ENCODE measurements around the gene SGK1. TPM values are rescaled to one million over a fixed set of nuclear protein-coding genes. Genes with fewer than 3 reads are reported as not detected.
A peak's percentile ranks its signal among the peaks of the same experiment; 100 is the strongest.

The SGK1 gene
- total RNA-seq, 5 donors from 2014 or later (not counting 1 experiment from before 2014, with no cell fraction given), result 18.9 to 165 (median 37.1) TPM

- no peak overlapping the region for H3K4me3 ChIP-seq (ENCODE audit: control insufficient read depth in 1 of 2, extremely low read depth in 1 of 2, low read length in 1 of 2)
- no peak overlapping the region for H3K27ac Mint-ChIP-seq
- no peak overlapping the region for H3K27ac ChIP-seq (ENCODE audit: low read length)
- peaks cover 0 to 4% of the 10 kb centered on the region in 2 experiments for H3K4me1 ChIP-seq (ENCODE audit: control insufficient read depth in 1 of 2, extremely low read depth in 1 of 2, insufficient read depth in 2 of 2, low read length in 2 of 2)
- H3K9me3 ChIP-seq, result no peaks in the 10 kb centered on the region
- ChIA-PET POLR2A (interaction anchor here in 1 of 2 donors (0.5 kb wide), 1 partner anchor 75 kb away, joined by 3 read pairs; no protein-coding TSS in a partner anchor), CTCF (no interaction called here)
- ATAC-seq (replicated peaks in 1 of 4) (no peak), DNase-seq (no peak)
- no peaks in the 10 kb centered on the region for H3K36me3 ChIP-seq (ENCODE audit: control insufficient read depth in 2 of 2, extremely low read depth in 1 of 2, insufficient read depth in 1 of 2, low read length in 1 of 2)
- WGBS (ENCODE audit: insufficient coverage), result 100% methylated on average over 1 of the region's 7 CpGs
- peaks cover 1 to 3% of the 10 kb centered on the region in 2 donors for H3K27me3 Mint-ChIP-seq
- no peaks in the 10 kb centered on the region for H3K9me3 Mint-ChIP-seq
- no peak overlapping the region for H3K4me3 Mint-ChIP-seq
- H3K4me1 Mint-ChIP-seq, result peaks cover 5 to 23% (median 10%) of the 10 kb centered on the region in 3 donors
- H3K27me3 ChIP-seq (replicated peaks in 1 of 2; ENCODE audit: control insufficient read depth in 2 of 2, extremely low read depth in 1 of 2, insufficient read depth in 2 of 2, low read length in 1 of 2), result no peaks in the 10 kb centered on the region
- no peaks in the 10 kb centered on the region for H3K36me3 Mint-ChIP-seq
Observed at GRCh38 chr6:134312038-134312660, 5.8 kb downstream of the SGK1 start.

GRCh38 chr6:134310817-134311216 is 7.1 kb downstream of the SGK1 start:
- ATAC-seq (replicated peaks in 1 of 4), result no peak
- peaks cover 0 to 2% of the 10 kb centered on the region in 2 experiments for H3K4me1 ChIP-seq (ENCODE audit: control insufficient read depth in 1 of 2, extremely low read depth in 1 of 2, insufficient read depth in 2 of 2, low read length in 2 of 2)

GRCh38 chr6:134309983-134310605 is 7.8 kb downstream of the SGK1 start:
- H3K36me3 ChIP-seq (ENCODE audit: control insufficient read depth in 2 of 2, extremely low read depth in 1 of 2, insufficient read depth in 1 of 2, low read length in 1 of 2), result no peaks in the 10 kb centered on the region
- H3K27me3 Mint-ChIP-seq, result peaks cover 0 to 3% of the 10 kb centered on the region in 2 donors
- H3K36me3 Mint-ChIP-seq, result no peaks in the 10 kb centered on the region
- ChIA-PET CTCF (interaction anchor here in 1 of 2 donors (0.9 kb wide), 1 partner anchor 17 kb away, joined by 4 read pairs; no protein-coding TSS in a partner anchor), POLR2A (interaction anchor here in 1 of 2 donors (0.6 kb wide), 2 partner anchors 155 to 275 kb away, joined by 3 to 6 read pairs; no protein-coding TSS in a partner anchor)
- no peaks in the 10 kb centered on the region for H3K9me3 Mint-ChIP-seq
- no peaks in the 10 kb centered on the region for H3K9me3 ChIP-seq
- no peak overlapping the region for H3K27ac Mint-ChIP-seq
- H3K27me3 ChIP-seq (replicated peaks in 1 of 2; ENCODE audit: control insufficient read depth in 2 of 2, extremely low read depth in 1 of 2, insufficient read depth in 2 of 2, low read length in 1 of 2), result no peaks in the 10 kb centered on the region
- H3K27ac ChIP-seq (ENCODE audit: low read length), result no peak overlapping the region
- no peak for DNase-seq
- H3K4me3 ChIP-seq (ENCODE audit: control insufficient read depth in 1 of 2, extremely low read depth in 1 of 2, low read length in 1 of 2), result no peak overlapping the region
- no peak for ATAC-seq (replicated peaks in 1 of 4)
- H3K4me3 Mint-ChIP-seq, result no peak overlapping the region
- peaks cover 0 to 2% of the 10 kb centered on the region in 2 experiments for H3K4me1 ChIP-seq (ENCODE audit: control insufficient read depth in 1 of 2, extremely low read depth in 1 of 2, insufficient read depth in 2 of 2, low read length in 2 of 2)
- WGBS (ENCODE audit: insufficient coverage), result 88% methylated on average over 4 of the region's 5 CpGs
- peaks cover 0 to 18% (median 7%) of the 10 kb centered on the region in 3 donors for H3K4me1 Mint-ChIP-seq

More at GRCh38 chr6:134310817-134311216, 7.1 kb downstream of the SGK1 start:
- Mint-ChIP-seq H3K4me1 (peaks cover 0 to 16% (median 7%) of the 10 kb centered on the region in 3 donors), H3K27ac (no peak overlapping the region), H3K9me3 (no peaks in the 10 kb centered on the region), H3K27me3 (peaks cover 0 to 3% of the 10 kb centered on the region in 2 donors), H3K4me3 (no peak overlapping the region), H3K36me3 (no peaks in the 10 kb centered on the region)
- no CpG with 5 or more reads among the region's 2 CpGs for WGBS (ENCODE audit: insufficient coverage)
- H3K4me3 ChIP-seq (ENCODE audit: control insufficient read depth in 1 of 2, extremely low read depth in 1 of 2, low read length in 1 of 2), result no peak overlapping the region
- ChIA-PET POLR2A (no interaction called here), CTCF (no interaction called here)
- no peaks in the 10 kb centered on the region for H3K9me3 ChIP-seq
- DNase-seq, result no peak
- no peaks in the 10 kb centered on the region for H3K36me3 ChIP-seq (ENCODE audit: control insufficient read depth in 2 of 2, extremely low read depth in 1 of 2, insufficient read depth in 1 of 2, low read length in 1 of 2)
- H3K27ac ChIP-seq (ENCODE audit: low read length), result no peak overlapping the region
- no peaks in the 10 kb centered on the region for H3K27me3 ChIP-seq (replicated peaks in 1 of 2; ENCODE audit: control insufficient read depth in 2 of 2, extremely low read depth in 1 of 2, insufficient read depth in 2 of 2, low read length in 1 of 2)

- no peaks in the 10 kb centered on the region for H3K9me3 Mint-ChIP-seq
Observed at GRCh38 chr6:134309227-134309626, 8.7 kb downstream of the SGK1 start.

GRCh38 chr6:134308800-134309199 is 9.1 kb downstream of the SGK1 start:
- DNase-seq (no peak), ATAC-seq (replicated peaks in 1 of 4) (no peak)
- H3K4me3 ChIP-seq (ENCODE audit: control insufficient read depth in 1 of 2, extremely low read depth in 1 of 2, low read length in 1 of 2), result no peak overlapping the region
- no peaks in the 10 kb centered on the region for H3K9me3 Mint-ChIP-seq
- no peak overlapping the region for H3K27ac ChIP-seq (ENCODE audit: low read length)
- peaks cover 0 to 2% of the 10 kb centered on the region in 2 experiments for H3K4me1 ChIP-seq (ENCODE audit: control insufficient read depth in 1 of 2, extremely low read depth in 1 of 2, insufficient read depth in 2 of 2, low read length in 2 of 2)
- WGBS (ENCODE audit: insufficient coverage), result 100% methylated on average over 2 of the region's 9 CpGs
- peaks cover 0 to 22% (median 7%) of the 10 kb centered on the region in 3 donors for H3K4me1 Mint-ChIP-seq
- H3K4me3 Mint-ChIP-seq, result no peak overlapping the region
- H3K9me3 ChIP-seq, result no peaks in the 10 kb centered on the region
- H3K27ac Mint-ChIP-seq, result no peak overlapping the region
- no peaks in the 10 kb centered on the region for H3K36me3 ChIP-seq (ENCODE audit: control insufficient read depth in 2 of 2, extremely low read depth in 1 of 2, insufficient read depth in 1 of 2, low read length in 1 of 2)
- peaks cover 0 to 3% of the 10 kb centered on the region in 2 donors for H3K27me3 Mint-ChIP-seq
- no peaks in the 10 kb centered on the region for H3K36me3 Mint-ChIP-seq
- no peaks in the 10 kb centered on the region for H3K27me3 ChIP-seq (replicated peaks in 1 of 2; ENCODE audit: control insufficient read depth in 2 of 2, extremely low read depth in 1 of 2, insufficient read depth in 2 of 2, low read length in 1 of 2)
- CTCF ChIA-PET, result no interaction called here
- POLR2A ChIA-PET, result no interaction called here

More at GRCh38 chr6:134309227-134309626, 8.7 kb downstream of the SGK1 start:
- no peak overlapping the region for H3K27ac Mint-ChIP-seq
- POLR2A ChIA-PET, result interaction anchor here in 1 of 2 donors (0.6 kb wide), 1 partner anchor 274 kb away, joined by 3 read pairs; no protein-coding TSS in a partner anchor
- peaks cover 0 to 3% of the 10 kb centered on the region in 2 donors for H3K27me3 Mint-ChIP-seq
- peaks cover 0 to 2% of the 10 kb centered on the region in 2 experiments for H3K4me1 ChIP-seq (ENCODE audit: control insufficient read depth in 1 of 2, extremely low read depth in 1 of 2, insufficient read depth in 2 of 2, low read length in 2 of 2)
- no peaks in the 10 kb centered on the region for H3K27me3 ChIP-seq (replicated peaks in 1 of 2; ENCODE audit: control insufficient read depth in 2 of 2, extremely low read depth in 1 of 2, insufficient read depth in 2 of 2, low read length in 1 of 2)
- H3K4me1 Mint-ChIP-seq, result peaks cover 0 to 22% (median 7%) of the 10 kb centered on the region in 3 donors
- no peak overlapping the region for H3K27ac ChIP-seq (ENCODE audit: low read length)
- H3K36me3 ChIP-seq (ENCODE audit: control insufficient read depth in 2 of 2, extremely low read depth in 1 of 2, insufficient read depth in 1 of 2, low read length in 1 of 2), result no peaks in the 10 kb centered on the region
- H3K4me3 Mint-ChIP-seq, result no peak overlapping the region
- H3K9me3 ChIP-seq, result no peaks in the 10 kb centered on the region
- DNase-seq (no peak), ATAC-seq (replicated peaks in 1 of 4) (no peak)
- no peaks in the 10 kb centered on the region for H3K36me3 Mint-ChIP-seq
- 100% methylated on average over 2 of the region's 3 CpGs for WGBS (ENCODE audit: insufficient coverage)
- CTCF ChIA-PET, result interaction anchor here in 1 of 2 donors (0.9 kb wide), 1 partner anchor 18 kb away, joined by 4 read pairs; no protein-coding TSS in a partner anchor
- H3K4me3 ChIP-seq (ENCODE audit: control insufficient read depth in 1 of 2, extremely low read depth in 1 of 2, low read length in 1 of 2), result no peak overlapping the region

- Mint-ChIP-seq H3K4me1 (peaks cover 0 to 14% (median 5%) of the 10 kb centered on the region in 3 donors), H3K4me3 (no peak overlapping the region), H3K36me3 (no peaks in the 10 kb centered on the region), H3K27me3 (no peaks in the 10 kb centered on the region), H3K9me3 (no peaks in the 10 kb centered on the region), H3K27ac (peak overlapping the region in 1 of 2 donors; percentile 1)
- no peaks in the 10 kb centered on the region for H3K9me3 ChIP-seq
- ChIA-PET CTCF (no interaction called here), POLR2A (interaction anchor here (0.5 to 0.7 kb wide), 3 partner anchors 59 to 296 kb away, joined by 3 to 7 read pairs (median 3); no protein-coding TSS in a partner anchor)
- H3K27me3 ChIP-seq (replicated peaks in 1 of 2; ENCODE audit: control insufficient read depth in 2 of 2, extremely low read depth in 1 of 2, insufficient read depth in 2 of 2, low read length in 1 of 2), result no peaks in the 10 kb centered on the region
- ATAC-seq (replicated peaks in 1 of 4) (no peak), DNase-seq (no peak)
- H3K27ac ChIP-seq (ENCODE audit: low read length), result no peak overlapping the region
- H3K4me1 ChIP-seq (ENCODE audit: control insufficient read depth in 1 of 2, extremely low read depth in 1 of 2, insufficient read depth in 2 of 2, low read length in 2 of 2), result peaks cover 0 to 2% of the 10 kb centered on the region in 2 experiments
- no peaks in the 10 kb centered on the region for H3K36me3 ChIP-seq (ENCODE audit: control insufficient read depth in 2 of 2, extremely low read depth in 1 of 2, insufficient read depth in 1 of 2, low read length in 1 of 2)
- no peak overlapping the region for H3K4me3 ChIP-seq (ENCODE audit: control insufficient read depth in 1 of 2, extremely low read depth in 1 of 2, low read length in 1 of 2)
- WGBS (ENCODE audit: insufficient coverage), result no CpG with 5 or more reads among the region's 5 CpGs
Observed at GRCh38 chr6:134307870-134308269, 10.0 kb downstream of the SGK1 start.

All from T-cell (primary cell).